K562 (cell line): ENCODE results near the gene MICALL2. TPM values are rescaled to one million over a fixed set of nuclear protein-coding genes. Genes with fewer than 3 reads are reported as not detected.

Experiments
- CBFA2T2 ChIP-seq: fragments of 450-650 bp; conservative IDR thresholded peaks from 2 replicates; pipeline ENCODE4 v1.6.1; 2017; ENCODE audit warnings: mild to moderate bottlenecking
- IFI16 ChIP-seq: fragments of 250-450 bp; sonication (Bioruptor Pico); IDR thresholded peaks from 2 replicates; pipeline ENCODE4 v2.1.2; 2022; ENCODE audit warnings: mild to moderate bottlenecking, inconsistent platforms
- PTBP1 ChIP-seq: fragments of 200-400 bp; formaldehyde crosslinking; IDR thresholded peaks from 2 replicates; pipeline ENCODE4 v1.6.1; 2017; ENCODE audit warnings: low read depth, low read length
- SMC3 ChIP-seq: conservative IDR thresholded peaks from 2 replicates; pipeline ENCODE4 v1.6.1; 2011; ENCODE audit warnings: low read depth, low read length, improper control_type of control experiment; ENCODE audit not compliant: insufficient read depth
- SREBF2 ChIP-seq: sonication (generic); formaldehyde crosslinking; IDR thresholded peaks from 2 replicates; pipeline ENCODE4 v1.4.0; 2020; ENCODE audit warnings: mild to moderate bottlenecking, missing genetic modification reagents
- USF1 ChIP-seq: sonication (generic); formaldehyde crosslinking; IDR thresholded peaks from 2 replicates; pipeline ENCODE4 v1.9.0; 2022; ENCODE audit warnings: mild to moderate bottlenecking, missing genetic modification reagents
- ZNF121 ChIP-seq: sonication (generic); formaldehyde crosslinking; conservative IDR thresholded peaks from 2 replicates; pipeline ENCODE4 v1.8.0; 2022; ENCODE audit warnings: missing genetic modification reagents
- ZNF740 ChIP-seq, 3 experiments: fragments of 200-800 bp in 1 of 3; sonication (Bioruptor generic) in 1 of 3; sonication (generic) in 1 of 3; formaldehyde crosslinking in 1 of 3; IDR thresholded peaks; 2 replicates each; pipeline versions ENCODE4 v1.6.1 to v1.8.0; 2016 to 2022; ENCODE audit warnings: mild to moderate bottlenecking in 2 of 3, missing compliant biosample characterization in 2 of 3, missing genetic modification characterization in 2 of 3, missing genetic modification reagents in 1 of 3
- polyA plus RNA-seq, 8 experiments: library from polyadenylated mRNA; depleted of rRNA in 4 of 8; stranded (reverse) in 5 of 8; unstranded in 3 of 8; fragments of >200 nt; fragmentation: Nextera tagmentation in 2 of 8; fragmentation: Illumina TruSeq in 1 of 8; extraction: Ambion mirVana in 2 of 8; extraction: Trizol in 1 of 8; gene quantifications; 2 replicates each; pipeline versions ENCODE4 v1.2.1 to v1.2.3, GENCODE V29; 2011 to 2014; ENCODE audit warnings: inconsistent platforms in 1 of 8, missing spikeins in 1 of 8
- total RNA-seq, 7 experiments: library from RNA; depleted of rRNA in 6 of 7; stranded (reverse); fragments of >200 nt in 6 of 7; fragmentation: Illumina TruSeq in 2 of 7; extraction: Trizol in 2 of 7; gene quantifications; 2 replicates each; pipeline versions ENCODE4 v1.2.1 to v1.2.3, GENCODE V29; 2011 to 2021; ENCODE audit warnings: low replicate concordance in 1 of 7
- TF ChIP-seq, protein P1 (sequence below): fragments of 200-400 bp; formaldehyde crosslinking; IDR thresholded peaks from 2 replicates; pipeline ENCODE4 v1.6.1; 2017; ENCODE audit warnings: mild to moderate bottlenecking, low read depth, low read length, moderate library complexity

Gene MICALL2
- total and polyA plus RNA-seq, 9 of the 15 experiments (the other 6 are each of a cell fraction or from before 2014, with no cell fraction given), result 1.8 to 103 (median 17.0) TPM

GRCh38 chr7:1492640-1493039 lies 33.4 kb upstream of the MICALL2 start (continued):
- TF ChIP-seq, protein P1, sequence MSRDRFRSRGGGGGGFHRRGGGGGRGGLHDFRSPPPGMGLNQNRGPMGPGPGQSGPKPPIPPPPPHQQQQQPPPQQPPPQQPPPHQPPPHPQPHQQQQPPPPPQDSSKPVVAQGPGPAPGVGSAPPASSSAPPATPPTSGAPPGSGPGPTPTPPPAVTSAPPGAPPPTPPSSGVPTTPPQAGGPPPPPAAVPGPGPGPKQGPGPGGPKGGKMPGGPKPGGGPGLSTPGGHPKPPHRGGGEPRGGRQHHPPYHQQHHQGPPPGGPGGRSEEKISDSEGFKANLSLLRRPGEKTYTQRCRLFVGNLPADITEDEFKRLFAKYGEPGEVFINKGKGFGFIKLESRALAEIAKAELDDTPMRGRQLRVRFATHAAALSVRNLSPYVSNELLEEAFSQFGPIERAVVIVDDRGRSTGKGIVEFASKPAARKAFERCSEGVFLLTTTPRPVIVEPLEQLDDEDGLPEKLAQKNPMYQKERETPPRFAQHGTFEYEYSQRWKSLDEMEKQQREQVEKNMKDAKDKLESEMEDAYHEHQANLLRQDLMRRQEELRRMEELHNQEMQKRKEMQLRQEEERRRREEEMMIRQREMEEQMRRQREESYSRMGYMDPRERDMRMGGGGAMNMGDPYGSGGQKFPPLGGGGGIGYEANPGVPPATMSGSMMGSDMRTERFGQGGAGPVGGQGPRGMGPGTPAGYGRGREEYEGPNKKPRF, result no peak
- TF ChIP-seq ZNF121 (CRISPR knock-in tag) (no peak), ZNF740 (CRISPR knock-in tag; IDR thresholded peaks at IDR 0.05) (no peak), ZNF740 (tag; IDR thresholded peaks at IDR 0.05) (no peak), USF1 (CRISPR knock-in tag) (no peak), SREBF2 (CRISPR knock-in tag) (no peak), PTBP1 (no peak), CBFA2T2 (no peak), IFI16 (no peak), SMC3 (no peak)
